Gastroesophageal sphincter (tissue), 3 donors: ENCODE results near the gene MYO6.
A peak's percentile ranks its signal among the peaks of the same experiment; 100 is the strongest.

Experiments used
- POLR2AphosphoS5 ChIP-seq: sonication (generic); formaldehyde crosslinking; IDR thresholded peaks from one replicate; pipeline ENCODE4 v1.6.1; 2017; ENCODE audit warnings: antibody characterized with exemption
- TF ChIP-seq, protein P1 (sequence below), 4 experiments: fragments of 200-600 bp in 2 of 4; fragments of 450-650 bp in 2 of 4; sonication (generic) in 1 of 4; IDR thresholded peaks; one replicate each; pipeline ENCODE4 v1.5.1; 2017 to 2019; ENCODE audit warnings: antibody characterized with exemption in 4 of 4, mild to moderate bottlenecking in 2 of 4, moderate library complexity in 2 of 4

DNA sequence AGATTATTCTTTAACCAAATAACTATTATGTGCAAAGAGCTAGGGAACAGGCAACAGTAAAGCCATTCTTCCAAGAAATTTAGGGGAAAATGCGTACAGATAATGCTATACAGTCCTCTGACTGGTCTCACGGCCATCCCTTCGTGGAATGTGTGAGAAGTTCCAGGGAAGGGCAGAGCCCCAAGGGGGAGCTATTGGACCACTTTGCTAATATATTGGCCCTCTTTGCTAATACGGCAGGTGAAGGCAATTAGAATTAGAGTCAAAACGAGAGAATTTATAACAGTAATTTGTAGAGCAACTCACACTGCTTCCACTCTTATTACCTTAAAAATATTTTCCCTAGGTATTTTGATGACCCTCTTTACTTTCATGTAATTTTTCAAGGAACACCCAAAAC, 183.0 kb downstream of the MYO6 start:
- TF ChIP-seq, protein P1, sequence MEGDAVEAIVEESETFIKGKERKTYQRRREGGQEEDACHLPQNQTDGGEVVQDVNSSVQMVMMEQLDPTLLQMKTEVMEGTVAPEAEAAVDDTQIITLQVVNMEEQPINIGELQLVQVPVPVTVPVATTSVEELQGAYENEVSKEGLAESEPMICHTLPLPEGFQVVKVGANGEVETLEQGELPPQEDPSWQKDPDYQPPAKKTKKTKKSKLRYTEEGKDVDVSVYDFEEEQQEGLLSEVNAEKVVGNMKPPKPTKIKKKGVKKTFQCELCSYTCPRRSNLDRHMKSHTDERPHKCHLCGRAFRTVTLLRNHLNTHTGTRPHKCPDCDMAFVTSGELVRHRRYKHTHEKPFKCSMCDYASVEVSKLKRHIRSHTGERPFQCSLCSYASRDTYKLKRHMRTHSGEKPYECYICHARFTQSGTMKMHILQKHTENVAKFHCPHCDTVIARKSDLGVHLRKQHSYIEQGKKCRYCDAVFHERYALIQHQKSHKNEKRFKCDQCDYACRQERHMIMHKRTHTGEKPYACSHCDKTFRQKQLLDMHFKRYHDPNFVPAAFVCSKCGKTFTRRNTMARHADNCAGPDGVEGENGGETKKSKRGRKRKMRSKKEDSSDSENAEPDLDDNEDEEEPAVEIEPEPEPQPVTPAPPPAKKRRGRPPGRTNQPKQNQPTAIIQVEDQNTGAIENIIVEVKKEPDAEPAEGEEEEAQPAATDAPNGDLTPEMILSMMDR (IDR thresholded peaks at IDR 0.05) = peak in 1 of 4 experiments; percentile 40
- TF ChIP-seq POLR2AphosphoS5 = no peak
